Nephron (organoid): ENCODE measurements around the gene TUBG2.
"Not testable (repeated sequence)": the region's sequence is repeated elsewhere in the genome, so short reads cannot be mapped to it uniquely, and the experiment has no call there.

ENCODE experiments used
- H3K27ac Mint-ChIP-seq, 3 experiments: 2 replicates each; pipeline ENCODE4 v1.8.0; 2020; ENCODE audit warnings: mixed read lengths in 3 of 3, mild to moderate bottlenecking in 2 of 3, moderate library complexity in 1 of 3
- H3K27me3 Mint-ChIP-seq: 2 replicates; pipeline ENCODE4 v1.8.0; 2021; ENCODE audit warnings: low read depth, mild to moderate bottlenecking, moderate library complexity, mixed read lengths
- H3K36me3 Mint-ChIP-seq: 2 replicates; pipeline ENCODE4 v1.8.0; 2020; ENCODE audit warnings: low read depth, mixed read lengths
- H3K4me1 Mint-ChIP-seq: 2 replicates; pipeline ENCODE4 v1.8.0; 2020; ENCODE audit warnings: mixed read lengths
- H3K4me3 Mint-ChIP-seq, 3 experiments: 2 replicates each; pipeline ENCODE4 v1.8.0; 2020; ENCODE audit warnings: mild to moderate bottlenecking in 3 of 3, mixed read lengths in 3 of 3, moderate library complexity in 2 of 3
- H3K9me3 Mint-ChIP-seq: 2 replicates; pipeline ENCODE4 v1.8.0; 2020; ENCODE audit warnings: mixed read lengths
- CTCF ChIP-seq, 3 experiments: fragments of 200-600 bp; sonication (generic); IDR thresholded peaks; one replicate each; pipeline ENCODE4 v1.5.0; 2021; ENCODE audit warnings: antibody characterized with exemption in 3 of 3; ENCODE audit not compliant: unreplicated experiment in 3 of 3

Gene TUBG2

GRCh38 chr17:42653179-42654124, 5.6 kb upstream of the TUBG2 start:
- no peak for TF ChIP-seq CTCF (IDR thresholded peaks at IDR 0.05; ENCODE audit: unreplicated experiment in 3 of 3)
- H3K4me3 Mint-ChIP-seq, result peak overlapping the region; percentile 74 to 84 (median 81)
- no peaks in the 10 kb centered on the region for H3K9me3 Mint-ChIP-seq
- no peaks in the 10 kb centered on the region for H3K36me3 Mint-ChIP-seq
- no peaks in the 10 kb centered on the region for H3K27me3 Mint-ChIP-seq
- H3K27ac Mint-ChIP-seq, result peak overlapping the region; percentile 95 to 99 (median 98)
- peaks cover 20% of the 10 kb centered on the region for H3K4me1 Mint-ChIP-seq

- no peak for TF ChIP-seq CTCF (IDR thresholded peaks at IDR 0.05; ENCODE audit: unreplicated experiment in 3 of 3)
- Mint-ChIP-seq H3K36me3 (peaks cover 3% of the 10 kb centered on the region), H3K27me3 (peaks cover 3% of the 10 kb centered on the region), H3K9me3 (no peaks in the 10 kb centered on the region), H3K4me3 (peak overlapping the region in 2 of 3 experiments; percentile 24 to 35), H3K4me1 (peaks cover 30% of the 10 kb centered on the region), H3K27ac (peak overlapping the region in 2 of 3 experiments; percentile 1 to 10)
Observed at GRCh38 chr17:42655528-42655927, 3.6 kb upstream of the TUBG2 start.

GRCh38 chr17:42657824-42658588, 1.1 kb upstream of the TUBG2 start:
- no peaks in the 10 kb centered on the region for H3K9me3 Mint-ChIP-seq
- H3K27ac Mint-ChIP-seq, result peak overlapping the region; percentile 65 to 84 (median 70)
- H3K4me1 Mint-ChIP-seq, result peaks cover 33% of the 10 kb centered on the region
- H3K4me3 Mint-ChIP-seq, result peak overlapping the region; percentile 75 to 93 (median 91)
- H3K36me3 Mint-ChIP-seq, result peaks cover 11% of the 10 kb centered on the region
- peaks cover 4% of the 10 kb centered on the region for H3K27me3 Mint-ChIP-seq
- no peak for TF ChIP-seq CTCF (IDR thresholded peaks at IDR 0.05; ENCODE audit: unreplicated experiment in 3 of 3)

- H3K27me3 Mint-ChIP-seq, H3K9me3 Mint-ChIP-seq: not testable (repeated sequence)
- Mint-ChIP-seq H3K36me3 (peaks cover 20% of the 10 kb centered on the region), H3K27ac (peak overlapping the region in 1 of 3 experiments; percentile 90), H3K4me3 (peak overlapping the region; percentile 91 to 93 (median 92)), H3K4me1 (peaks cover 22% of the 10 kb centered on the region)
Observed at GRCh38 chr17:42659932-42660274, 819 bp downstream of the TUBG2 start.

GRCh38 chr17:42660692-42661345, 1.7 kb downstream of the TUBG2 start:
- Mint-ChIP-seq H3K4me1 (peaks cover 17% of the 10 kb centered on the region), H3K4me3 (peak overlapping the region; percentile 72 to 77 (median 73)), H3K27ac (peak overlapping the region in 2 of 3 experiments; percentile 0 to 4), H3K27me3 (peaks cover 4% of the 10 kb centered on the region), H3K9me3 (no peaks in the 10 kb centered on the region), H3K36me3 (peaks cover 27% of the 10 kb centered on the region)
- no peak for TF ChIP-seq CTCF (IDR thresholded peaks at IDR 0.05; ENCODE audit: unreplicated experiment in 3 of 3)

- no peak for TF ChIP-seq CTCF (IDR thresholded peaks at IDR 0.05; ENCODE audit: unreplicated experiment in 3 of 3)
- Mint-ChIP-seq H3K27me3 (peaks cover 4% of the 10 kb centered on the region), H3K27ac (no peak overlapping the region), H3K9me3 (no peaks in the 10 kb centered on the region), H3K36me3 (peaks cover 52% of the 10 kb centered on the region), H3K4me3 (no peak overlapping the region), H3K4me1 (peaks cover 12% of the 10 kb centered on the region)
Observed at GRCh38 chr17:42665581-42666001, 6.5 kb downstream of the TUBG2 start.

- H3K36me3 Mint-ChIP-seq, result peaks cover 54% of the 10 kb centered on the region
- H3K4me1 Mint-ChIP-seq, result peaks cover 10% of the 10 kb centered on the region
- not testable (repeated sequence) for H3K4me3 Mint-ChIP-seq, H3K9me3 Mint-ChIP-seq, H3K27ac Mint-ChIP-seq, H3K27me3 Mint-ChIP-seq
Observed at GRCh38 chr17:42666126-42666525, 7.0 kb downstream of the TUBG2 start.
